Measurements from ENCODE around the gene RAD9A. TPM values are rescaled to one million over a fixed set of nuclear protein-coding genes. Genes with fewer than 3 reads are reported as not detected.

Gene RAD9A
- total RNA-seq, 1 experiment from 2014 or later = 26.9 TPM

DNA sequence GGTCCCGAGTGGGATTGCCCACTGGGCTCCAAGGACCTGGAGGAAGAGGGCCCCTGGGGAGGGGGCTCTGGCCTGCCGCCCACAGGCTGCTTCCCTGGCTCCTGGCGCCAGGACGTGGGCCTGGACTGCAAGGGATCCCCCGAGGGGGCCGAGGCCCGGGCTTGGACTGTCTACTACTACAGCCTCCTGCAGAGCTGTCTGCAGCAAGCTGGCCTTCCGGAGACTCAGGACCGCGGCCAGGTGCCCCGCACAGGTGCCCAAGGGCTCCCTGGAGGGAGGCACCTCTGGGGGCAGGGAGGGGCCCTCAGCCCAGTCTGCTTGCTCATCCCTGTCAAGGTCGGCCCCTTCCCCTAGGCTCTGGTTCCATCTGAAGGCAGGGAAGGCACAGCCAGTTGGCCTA lies 25.6 kb downstream of the RAD9A start:
- no peak overlapping the region for H3K4me3 Mint-ChIP-seq (ENCODE audit: low read depth, unreplicated experiment)
- intact Hi-C loops (cut with micrococcal nuclease; ENCODE audit: unreplicated experiment) = no loop called here
- TF ChIP-seq, protein P1, sequence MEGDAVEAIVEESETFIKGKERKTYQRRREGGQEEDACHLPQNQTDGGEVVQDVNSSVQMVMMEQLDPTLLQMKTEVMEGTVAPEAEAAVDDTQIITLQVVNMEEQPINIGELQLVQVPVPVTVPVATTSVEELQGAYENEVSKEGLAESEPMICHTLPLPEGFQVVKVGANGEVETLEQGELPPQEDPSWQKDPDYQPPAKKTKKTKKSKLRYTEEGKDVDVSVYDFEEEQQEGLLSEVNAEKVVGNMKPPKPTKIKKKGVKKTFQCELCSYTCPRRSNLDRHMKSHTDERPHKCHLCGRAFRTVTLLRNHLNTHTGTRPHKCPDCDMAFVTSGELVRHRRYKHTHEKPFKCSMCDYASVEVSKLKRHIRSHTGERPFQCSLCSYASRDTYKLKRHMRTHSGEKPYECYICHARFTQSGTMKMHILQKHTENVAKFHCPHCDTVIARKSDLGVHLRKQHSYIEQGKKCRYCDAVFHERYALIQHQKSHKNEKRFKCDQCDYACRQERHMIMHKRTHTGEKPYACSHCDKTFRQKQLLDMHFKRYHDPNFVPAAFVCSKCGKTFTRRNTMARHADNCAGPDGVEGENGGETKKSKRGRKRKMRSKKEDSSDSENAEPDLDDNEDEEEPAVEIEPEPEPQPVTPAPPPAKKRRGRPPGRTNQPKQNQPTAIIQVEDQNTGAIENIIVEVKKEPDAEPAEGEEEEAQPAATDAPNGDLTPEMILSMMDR (IDR thresholded peaks at IDR 0.05; ENCODE audit: unreplicated experiment) = no peak
- no peak overlapping the region for H3K27ac Mint-ChIP-seq (ENCODE audit: unreplicated experiment)
- H3K4me1 Mint-ChIP-seq (ENCODE audit: low read depth, unreplicated experiment) = peaks cover 17% of the 10 kb centered on the region
- peaks cover 21% of the 10 kb centered on the region for H3K36me3 Mint-ChIP-seq (ENCODE audit: insufficient read depth, unreplicated experiment)
- DNase-seq = no peak
- H3K27me3 Mint-ChIP-seq (ENCODE audit: unreplicated experiment) = peaks cover 39% of the 10 kb centered on the region
- CTCF ChIA-PET = interaction anchor here (0.6 kb wide), 1 partner anchor 44 kb away, joined by 4 read pairs; no protein-coding TSS in a partner anchor
- no TSS peak for BruUV-seq (replicated peaks)
- H3K9me3 Mint-ChIP-seq (ENCODE audit: low read depth, unreplicated experiment) = no peaks in the 10 kb centered on the region

DNA sequence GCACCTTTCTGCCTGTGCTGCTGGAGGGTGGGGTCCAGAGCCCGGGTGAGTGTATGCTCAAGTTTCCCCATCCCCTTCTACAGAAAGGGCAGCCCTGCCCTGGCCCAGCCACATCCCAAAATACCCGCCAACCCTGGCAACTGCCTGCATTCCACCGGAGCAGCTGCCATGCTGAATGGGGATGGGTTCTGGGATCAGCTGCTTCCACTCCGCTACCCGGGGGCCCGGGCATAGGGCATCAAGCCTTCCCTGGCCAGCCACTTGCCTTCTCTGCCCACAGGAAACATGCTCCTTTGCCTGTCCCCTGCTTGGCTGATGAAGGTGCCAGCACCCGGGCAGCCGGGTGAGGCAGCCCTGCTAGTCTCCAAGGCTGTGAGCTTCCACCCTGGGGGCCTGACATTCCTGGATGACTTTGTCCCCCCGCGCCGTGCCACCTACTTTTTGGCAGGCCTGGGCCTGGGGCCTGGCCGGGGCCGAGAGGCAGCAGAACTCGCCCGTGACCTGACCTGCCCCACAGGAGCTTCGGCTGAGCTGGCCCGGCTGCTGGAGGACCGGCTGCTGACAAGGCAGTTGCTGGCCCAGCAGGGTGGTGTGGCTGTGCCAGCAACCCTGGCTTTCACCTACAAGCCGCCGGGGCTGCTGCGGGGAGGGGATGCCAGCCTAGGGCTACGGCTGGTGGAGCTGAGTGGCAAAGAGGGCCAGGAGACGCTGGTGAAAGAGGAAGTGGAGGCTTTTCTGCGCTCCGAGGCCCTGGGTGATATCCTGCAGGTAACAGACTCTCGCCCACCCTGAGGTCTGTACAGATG lies 26.9 kb downstream of the RAD9A start:
- CTCF ChIA-PET = interaction anchor here (0.5 kb wide), 1 partner anchor 42 kb away, joined by 4 read pairs; no protein-coding TSS in a partner anchor
- H3K27me3 Mint-ChIP-seq (ENCODE audit: unreplicated experiment) = peaks cover 26% of the 10 kb centered on the region
- H3K36me3 Mint-ChIP-seq (ENCODE audit: insufficient read depth, unreplicated experiment) = peaks cover 29% of the 10 kb centered on the region
- H3K4me1 Mint-ChIP-seq (ENCODE audit: low read depth, unreplicated experiment) = peaks cover 26% of the 10 kb centered on the region
- no TSS peak for BruUV-seq (replicated peaks)
- DNase-seq = no peak
- TF ChIP-seq, protein P1 (IDR thresholded peaks at IDR 0.05; ENCODE audit: unreplicated experiment) = no peak
- intact Hi-C loops (cut with micrococcal nuclease; ENCODE audit: unreplicated experiment) = no loop called here
- no peak overlapping the region for H3K4me3 Mint-ChIP-seq (ENCODE audit: low read depth, unreplicated experiment)
- H3K9me3 Mint-ChIP-seq (ENCODE audit: low read depth, unreplicated experiment) = no peaks in the 10 kb centered on the region
- H3K27ac Mint-ChIP-seq (ENCODE audit: unreplicated experiment) = no peak overlapping the region

DNA sequence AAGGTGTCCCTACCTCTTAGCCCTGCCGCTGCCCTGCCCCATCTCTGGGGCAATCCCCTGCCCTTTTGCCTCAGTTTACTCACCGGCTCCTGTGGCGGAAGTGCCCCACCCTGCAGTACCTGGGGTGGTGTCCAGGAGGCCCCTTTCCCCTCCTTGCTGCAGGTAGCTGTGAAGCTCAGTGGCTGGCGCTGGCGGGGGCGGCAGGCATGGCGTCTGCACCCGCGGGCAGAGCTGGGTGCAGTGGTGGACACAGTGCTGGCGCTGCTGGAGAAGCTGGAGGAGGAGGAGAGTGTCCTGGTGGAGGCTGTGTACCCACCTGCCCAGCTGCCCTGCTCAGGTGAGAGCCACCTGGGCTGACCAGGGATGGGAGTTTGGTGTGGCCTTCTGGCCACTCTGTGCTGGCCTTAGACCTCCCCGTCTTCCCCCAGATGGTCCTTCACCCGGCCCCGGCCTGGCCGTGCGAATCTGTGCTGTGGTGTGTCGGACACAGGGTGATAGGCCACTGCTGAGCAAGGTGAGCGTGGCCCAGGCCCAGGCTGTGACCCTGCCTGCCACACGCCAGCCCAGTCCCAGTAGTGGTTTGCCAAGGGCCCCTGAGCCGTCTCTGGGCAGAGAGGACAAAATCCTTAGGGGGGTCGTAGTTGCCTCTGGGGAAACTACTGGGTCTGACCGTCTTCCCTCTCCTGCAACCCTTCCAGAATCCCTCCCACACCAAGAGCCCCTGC lies 27.7 kb downstream of the RAD9A start:
- CTCF ChIA-PET = interaction anchor here (0.5 to 0.6 kb wide), 2 partner anchors 28 to 42 kb away, joined by 3 to 4 read pairs; partner anchors contain the start of gene RAD9A
- Mint-ChIP-seq H3K27ac (ENCODE audit: unreplicated experiment) (no peak overlapping the region), H3K27me3 (ENCODE audit: unreplicated experiment) (peaks cover 23% of the 10 kb centered on the region), H3K4me1 (ENCODE audit: low read depth, unreplicated experiment) (peaks cover 26% of the 10 kb centered on the region), H3K4me3 (ENCODE audit: low read depth, unreplicated experiment) (no peak overlapping the region), H3K36me3 (ENCODE audit: insufficient read depth, unreplicated experiment) (peaks cover 29% of the 10 kb centered on the region), H3K9me3 (ENCODE audit: low read depth, unreplicated experiment) (no peaks in the 10 kb centered on the region)
- intact Hi-C loops (cut with micrococcal nuclease; ENCODE audit: unreplicated experiment) = loop anchor here (10.0 kb wide), 1 partner anchor 85 kb away; the partner anchor contains the start of genes CDK2AP2 and PITPNM1
- no peak for DNase-seq
- TF ChIP-seq, protein P1 (IDR thresholded peaks at IDR 0.05; ENCODE audit: unreplicated experiment) = no peak
- BruUV-seq (replicated peaks) = no TSS peak

DNA sequence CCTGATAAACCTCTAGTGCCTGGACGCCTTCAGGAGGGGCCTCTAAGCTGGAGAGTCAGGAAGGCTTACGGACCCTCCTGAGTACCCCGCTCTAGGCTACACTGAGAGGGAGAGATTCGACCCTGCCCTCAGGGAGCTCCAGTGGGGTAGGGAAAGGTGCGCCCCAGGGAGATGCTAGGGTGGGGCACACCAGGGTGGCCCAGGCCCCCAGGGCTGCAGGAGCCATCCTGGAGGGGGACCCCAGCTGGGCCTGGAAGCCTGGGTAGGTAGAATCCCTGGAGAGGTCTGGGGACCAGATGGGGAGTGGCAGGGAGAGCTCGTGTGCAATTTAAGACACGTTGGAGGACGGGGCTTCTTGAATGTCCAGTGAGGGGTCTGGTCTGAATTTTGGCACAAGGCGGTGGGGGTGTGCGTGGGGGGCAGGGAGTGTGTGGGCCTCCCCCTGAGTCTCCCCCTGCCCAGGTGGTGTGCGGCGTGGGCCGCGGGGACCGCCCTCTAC lies 28.4 kb downstream of the RAD9A start:
- BruUV-seq (replicated peaks) = TSS peak; percentile 19

More for the DNA sequence above, 28.4 kb downstream of the RAD9A start:
- CTCF ChIA-PET = interaction anchor here (0.5 to 2.4 kb wide), 3 partner anchors 18 to 33 kb away, joined by 3 to 6 read pairs (median 4); partner anchors contain the start of genes PPP1CA and RAD9A
- no peaks in the 10 kb centered on the region for H3K9me3 Mint-ChIP-seq (ENCODE audit: low read depth, unreplicated experiment)
- peaks cover 16% of the 10 kb centered on the region for H3K27me3 Mint-ChIP-seq (ENCODE audit: unreplicated experiment)
- peaks cover 26% of the 10 kb centered on the region for H3K4me1 Mint-ChIP-seq (ENCODE audit: low read depth, unreplicated experiment)
- H3K27ac Mint-ChIP-seq (ENCODE audit: unreplicated experiment) = no peak overlapping the region
- H3K4me3 Mint-ChIP-seq (ENCODE audit: low read depth, unreplicated experiment) = peak overlapping the region; percentile 81
- DNase-seq = no peak
- intact Hi-C loops (cut with micrococcal nuclease; ENCODE audit: unreplicated experiment) = loop anchor here (10.0 kb wide), 1 partner anchor 85 kb away; the partner anchor contains the start of genes CDK2AP2 and PITPNM1
- TF ChIP-seq, protein P1 (IDR thresholded peaks at IDR 0.05; ENCODE audit: unreplicated experiment) = no peak
- peaks cover 29% of the 10 kb centered on the region for H3K36me3 Mint-ChIP-seq (ENCODE audit: insufficient read depth, unreplicated experiment)
